Measurements from ENCODE around the gene SLC47A1.
"Not testable (repeated sequence)": the region's sequence is repeated elsewhere in the genome, so short reads cannot be mapped to it uniquely, and the experiment has no call there.

The SLC47A1 gene

GRCh38 chr17:19519388-19520291 lies 14.0 kb upstream of the SLC47A1 start:
- DNase-seq (ENCODE audit: low read depth): not testable (repeated sequence)

GRCh38 chr17:19520641-19521040 lies 13.0 kb upstream of the SLC47A1 start:
- DNase-seq (ENCODE audit: low read depth): no peak

GRCh38 chr17:19523690-19524089 lies 10.0 kb upstream of the SLC47A1 start:
- DNase-seq (ENCODE audit: low read depth): no peak

GRCh38 chr17:19526950-19527349 lies 6.7 kb upstream of the SLC47A1 start:
- not testable (repeated sequence) for DNase-seq (ENCODE audit: low read depth)

- no peak for DNase-seq (ENCODE audit: low read depth)
Observed at GRCh38 chr17:19531780-19532501, 1.7 kb upstream of the SLC47A1 start.

- no peak for DNase-seq (ENCODE audit: low read depth)
Observed at GRCh38 chr17:19533036-19533717, 477 bp upstream of the SLC47A1 start.

- no peak for DNase-seq (ENCODE audit: low read depth)
Observed at GRCh38 chr17:19534562-19535149, 1.0 kb downstream of the SLC47A1 start.

GRCh38 chr17:19537111-19537510 lies 3.5 kb downstream of the SLC47A1 start:
- DNase-seq (ENCODE audit: low read depth): no peak

- no peak for DNase-seq (ENCODE audit: low read depth)
Observed at GRCh38 chr17:19538095-19539039, 4.7 kb downstream of the SLC47A1 start.

- no peak for DNase-seq (ENCODE audit: low read depth)
Observed at GRCh38 chr17:19539040-19539399, 5.4 kb downstream of the SLC47A1 start.

- DNase-seq (ENCODE audit: low read depth): no peak
Observed at GRCh38 chr17:19539841-19540311, 6.2 kb downstream of the SLC47A1 start.

GRCh38 chr17:19540706-19541370 lies 7.2 kb downstream of the SLC47A1 start:
- no peak for DNase-seq (ENCODE audit: low read depth)

- no peak for DNase-seq (ENCODE audit: low read depth)
Observed at GRCh38 chr17:19541445-19541844, 7.8 kb downstream of the SLC47A1 start.

- no peak for DNase-seq (ENCODE audit: low read depth)
Observed at GRCh38 chr17:19542247-19542646, 8.6 kb downstream of the SLC47A1 start.

GRCh38 chr17:19544366-19544765 lies 10.7 kb downstream of the SLC47A1 start:
- no peak for DNase-seq (ENCODE audit: low read depth)

GRCh38 chr17:19546289-19547065 lies 12.8 kb downstream of the SLC47A1 start:
- no peak for DNase-seq (ENCODE audit: low read depth)

GRCh38 chr17:19549746-19550623 lies 16.3 kb downstream of the SLC47A1 start:
- no peak for DNase-seq (ENCODE audit: low read depth)

- DNase-seq (ENCODE audit: low read depth): no peak
Observed at GRCh38 chr17:19551165-19551564, 17.5 kb downstream of the SLC47A1 start.

All from stimulated activated CD4-positive, alpha-beta T cell treated with anti-CD3 and anti-CD28 coated beads, Interleukin-2, amount 100 ng/mL, for 4 hours (primary cell).